Mesothelial cell of epicardium (in vitro differentiated cells): ENCODE data around the gene C4BPA. TPM values are rescaled to one million over a fixed set of nuclear protein-coding genes. Genes with fewer than 3 reads are reported as not detected.
A peak's percentile ranks its signal among the peaks of the same experiment; 100 is the strongest.

Experiments
- DNase-seq, 2 experiments: peaks; one replicate each; pipeline ENCODE4 v3.0.0; 2021; ENCODE audit warnings: low spot score in 2 of 2; ENCODE audit not compliant: unreplicated experiment in 2 of 2
- H3K27ac Mint-ChIP-seq: 2 replicates; pipeline ENCODE4 v1.8.0; 2021; ENCODE audit warnings: mixed read lengths
- H3K27me3 Mint-ChIP-seq: 2 replicates; pipeline ENCODE4 v1.8.0; 2021; ENCODE audit warnings: low read depth, mixed read lengths
- H3K36me3 Mint-ChIP-seq: 2 replicates; pipeline ENCODE4 v1.8.0; 2021; ENCODE audit warnings: mixed read lengths
- H3K4me1 Mint-ChIP-seq: 2 replicates; pipeline ENCODE4 v1.8.0; 2021; ENCODE audit warnings: mixed read lengths
- H3K4me3 Mint-ChIP-seq: 2 replicates; pipeline ENCODE4 v1.8.0; 2021; ENCODE audit warnings: mild to moderate bottlenecking, moderate library complexity, mixed read lengths
- H3K9me3 Mint-ChIP-seq: 2 replicates; pipeline ENCODE4 v1.8.0; 2021; ENCODE audit warnings: mixed read lengths
- CTCF ChIP-seq: fragments of 200-600 bp; sonication (generic); IDR thresholded peaks from one replicate; pipeline ENCODE4 v1.5.0; 2021; ENCODE audit warnings: antibody characterized with exemption; ENCODE audit not compliant: unreplicated experiment
- total RNA-seq: library from RNA; stranded (reverse); gene quantifications from 3 replicates; pipeline ENCODE4 v1.2.1, GENCODE V29; 2021

The C4BPA gene
- 0.09 to 0.20 TPM (median 0.16 TPM) in 3 replicates for total RNA-seq

GRCh38 chr1:207103892-207104373 is at the start of gene C4BPA:
Gene C4BPA, plus strand, starts transcription at chr1:207104233. Its CDS starts 8,793 bp downstream, at chr1:207113026.
- TF ChIP-seq CTCF, result no peak
- no peaks in the 10 kb centered on the region for H3K36me3 Mint-ChIP-seq
- no peaks in the 10 kb centered on the region for H3K27me3 Mint-ChIP-seq
- no peak for DNase-seq
- no peak within 1 kb of the TSS for H3K27ac Mint-ChIP-seq
- H3K4me1 Mint-ChIP-seq, result peaks cover 13% of the 10 kb centered on the region
- no peak within 1 kb of the TSS for H3K4me3 Mint-ChIP-seq
- H3K9me3 Mint-ChIP-seq, result no peaks in the 10 kb centered on the region

GRCh38 chr1:207054491-207054890 is 49.5 kb upstream of the C4BPA start:
- peak overlapping the region; percentile 49 for H3K27ac Mint-ChIP-seq
- H3K4me3 Mint-ChIP-seq, result peak overlapping the region; percentile 97
- no peaks in the 10 kb centered on the region for H3K27me3 Mint-ChIP-seq
- H3K36me3 Mint-ChIP-seq, result no peaks in the 10 kb centered on the region
- no peaks in the 10 kb centered on the region for H3K9me3 Mint-ChIP-seq
- no peak for TF ChIP-seq CTCF
- H3K4me1 Mint-ChIP-seq, result peaks cover 28% of the 10 kb centered on the region
- no peak for DNase-seq

- DNase-seq, result no peak
- H3K27ac Mint-ChIP-seq, result no peak overlapping the region
Observed at GRCh38 chr1:207055386-207056001, 48.5 kb upstream of the C4BPA start.

GRCh38 chr1:207056673-207057072 is 47.4 kb upstream of the C4BPA start:
- Mint-ChIP-seq H3K9me3 (no peaks in the 10 kb centered on the region), H3K4me3 (no peak overlapping the region), H3K27me3 (no peaks in the 10 kb centered on the region), H3K4me1 (peaks cover 17% of the 10 kb centered on the region), H3K36me3 (no peaks in the 10 kb centered on the region), H3K27ac (no peak overlapping the region)
- no peak for DNase-seq
- TF ChIP-seq CTCF, result no peak

More at GRCh38 chr1:207055386-207056001, 48.5 kb upstream of the C4BPA start:
- no peak for TF ChIP-seq CTCF
- H3K9me3 Mint-ChIP-seq, result no peaks in the 10 kb centered on the region
- no peaks in the 10 kb centered on the region for H3K27me3 Mint-ChIP-seq
- peaks cover 24% of the 10 kb centered on the region for H3K4me1 Mint-ChIP-seq
- H3K36me3 Mint-ChIP-seq, result no peaks in the 10 kb centered on the region
- H3K4me3 Mint-ChIP-seq, result no peak overlapping the region

GRCh38 chr1:207058252-207058651 is 45.8 kb upstream of the C4BPA start:
- Mint-ChIP-seq H3K4me3 (no peak overlapping the region), H3K36me3 (peaks cover 12% of the 10 kb centered on the region), H3K4me1 (peaks cover 3% of the 10 kb centered on the region), H3K27ac (no peak overlapping the region), H3K27me3 (no peaks in the 10 kb centered on the region), H3K9me3 (no peaks in the 10 kb centered on the region)
- TF ChIP-seq CTCF, result no peak
- no peak for DNase-seq
